HepG2 (cell line): Measurements from ENCODE around the gene PRR19.
"Not testable (repeated sequence)": the region's sequence is repeated elsewhere in the genome, so short reads cannot be mapped to it uniquely, and the experiment has no call there.

Experiments used
- BRCA1 ChIP-seq: sonication (generic); formaldehyde crosslinking; IDR thresholded peaks from 2 replicates; pipeline ENCODE4 v1.4.0; 2020; ENCODE audit warnings: missing genetic modification reagents
- CREM ChIP-seq, 2 experiments: sonication (generic) in 1 of 2; formaldehyde crosslinking in 1 of 2; IDR thresholded peaks; 2 replicates each; pipeline versions ENCODE4 v1.4.0 to v1.6.1; 2016 to 2020; ENCODE audit warnings: antibody characterized with exemption in 1 of 2, mild to moderate bottlenecking in 1 of 2, missing genetic modification reagents in 1 of 2
- MEIS2 ChIP-seq: sonication (generic); formaldehyde crosslinking; IDR thresholded peaks from 2 replicates; pipeline ENCODE4 v1.9.0; 2021; ENCODE audit warnings: mild to moderate bottlenecking, missing genetic modification reagents
- MXD4 ChIP-seq: IDR thresholded peaks from 2 replicates; pipeline ENCODE4 v1.6.1; 2016; ENCODE audit warnings: mild to moderate bottlenecking, missing biosample characterization, missing genetic modification reagents
- RAD21 ChIP-seq: fragments of 450-650 bp; formaldehyde crosslinking; IDR thresholded peaks from 2 replicates; pipeline ENCODE4 v1.5.0; 2020; ENCODE audit warnings: mild to moderate bottlenecking
- SP1 ChIP-seq, 2 experiments: fragments of 450-650 bp in 1 of 2; sonication (generic) in 1 of 2; formaldehyde crosslinking in 1 of 2; IDR thresholded peaks; 2 replicates each; pipeline versions ENCODE4 v1.4.0 to v1.6.1; 2016 to 2020; ENCODE audit warnings: missing genetic modification reagents in 1 of 2
- ZNF354B ChIP-seq: sonication (generic); formaldehyde crosslinking; IDR thresholded peaks from 2 replicates; pipeline ENCODE4 v1.8.0; 2022; ENCODE audit warnings: mild to moderate bottlenecking, missing genetic modification reagents
- TF ChIP-seq, protein P1 (sequence below): sonication (generic); formaldehyde crosslinking; IDR thresholded peaks from one replicate; pipeline ENCODE4 v1.5.1; 2020; ENCODE audit warnings: mild to moderate bottlenecking, missing genetic modification reagents; ENCODE audit errors: not compliant biosample characterization
- TF ChIP-seq, protein P2 (sequence below): sonication (generic); formaldehyde crosslinking; IDR thresholded peaks from 2 replicates; pipeline ENCODE4 v1.5.0; 2020; ENCODE audit warnings: mild to moderate bottlenecking, missing genetic modification reagents, moderate library complexity

DNA sequence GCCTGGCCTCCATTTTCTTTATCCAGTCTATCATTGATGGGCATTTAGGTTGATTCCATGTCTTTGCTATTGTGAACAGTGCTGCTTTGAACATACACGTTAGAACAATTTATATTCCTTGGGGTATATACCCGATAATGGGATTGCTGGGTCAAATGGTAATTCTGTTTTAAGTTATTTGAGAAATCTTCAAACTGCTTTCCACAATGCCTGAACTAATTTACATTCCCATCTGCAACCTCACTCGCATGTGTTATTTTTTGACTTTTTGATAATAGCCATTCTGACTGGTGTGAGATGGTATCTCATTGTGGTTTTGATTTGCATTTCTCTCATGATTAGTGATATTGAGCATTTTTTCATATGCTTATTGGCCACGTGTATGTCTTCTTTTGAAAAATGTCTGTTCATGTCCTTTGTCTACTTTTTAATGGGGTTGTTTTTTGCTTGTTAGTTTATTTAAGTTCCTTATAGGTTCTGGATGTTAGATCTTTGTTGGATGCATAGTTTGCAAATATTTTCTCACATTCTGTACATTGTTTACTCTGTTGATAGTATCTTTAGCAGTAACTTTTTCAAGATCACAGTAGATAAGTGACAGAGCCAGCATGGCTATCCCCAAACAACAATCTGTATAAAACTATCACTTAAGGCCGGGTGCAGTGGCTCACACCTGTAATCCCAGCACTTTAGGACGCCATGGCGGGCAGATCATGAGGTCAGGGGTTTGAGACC, 37.4 kb downstream of the PRR19 start:
- TF ChIP-seq, protein P1, sequence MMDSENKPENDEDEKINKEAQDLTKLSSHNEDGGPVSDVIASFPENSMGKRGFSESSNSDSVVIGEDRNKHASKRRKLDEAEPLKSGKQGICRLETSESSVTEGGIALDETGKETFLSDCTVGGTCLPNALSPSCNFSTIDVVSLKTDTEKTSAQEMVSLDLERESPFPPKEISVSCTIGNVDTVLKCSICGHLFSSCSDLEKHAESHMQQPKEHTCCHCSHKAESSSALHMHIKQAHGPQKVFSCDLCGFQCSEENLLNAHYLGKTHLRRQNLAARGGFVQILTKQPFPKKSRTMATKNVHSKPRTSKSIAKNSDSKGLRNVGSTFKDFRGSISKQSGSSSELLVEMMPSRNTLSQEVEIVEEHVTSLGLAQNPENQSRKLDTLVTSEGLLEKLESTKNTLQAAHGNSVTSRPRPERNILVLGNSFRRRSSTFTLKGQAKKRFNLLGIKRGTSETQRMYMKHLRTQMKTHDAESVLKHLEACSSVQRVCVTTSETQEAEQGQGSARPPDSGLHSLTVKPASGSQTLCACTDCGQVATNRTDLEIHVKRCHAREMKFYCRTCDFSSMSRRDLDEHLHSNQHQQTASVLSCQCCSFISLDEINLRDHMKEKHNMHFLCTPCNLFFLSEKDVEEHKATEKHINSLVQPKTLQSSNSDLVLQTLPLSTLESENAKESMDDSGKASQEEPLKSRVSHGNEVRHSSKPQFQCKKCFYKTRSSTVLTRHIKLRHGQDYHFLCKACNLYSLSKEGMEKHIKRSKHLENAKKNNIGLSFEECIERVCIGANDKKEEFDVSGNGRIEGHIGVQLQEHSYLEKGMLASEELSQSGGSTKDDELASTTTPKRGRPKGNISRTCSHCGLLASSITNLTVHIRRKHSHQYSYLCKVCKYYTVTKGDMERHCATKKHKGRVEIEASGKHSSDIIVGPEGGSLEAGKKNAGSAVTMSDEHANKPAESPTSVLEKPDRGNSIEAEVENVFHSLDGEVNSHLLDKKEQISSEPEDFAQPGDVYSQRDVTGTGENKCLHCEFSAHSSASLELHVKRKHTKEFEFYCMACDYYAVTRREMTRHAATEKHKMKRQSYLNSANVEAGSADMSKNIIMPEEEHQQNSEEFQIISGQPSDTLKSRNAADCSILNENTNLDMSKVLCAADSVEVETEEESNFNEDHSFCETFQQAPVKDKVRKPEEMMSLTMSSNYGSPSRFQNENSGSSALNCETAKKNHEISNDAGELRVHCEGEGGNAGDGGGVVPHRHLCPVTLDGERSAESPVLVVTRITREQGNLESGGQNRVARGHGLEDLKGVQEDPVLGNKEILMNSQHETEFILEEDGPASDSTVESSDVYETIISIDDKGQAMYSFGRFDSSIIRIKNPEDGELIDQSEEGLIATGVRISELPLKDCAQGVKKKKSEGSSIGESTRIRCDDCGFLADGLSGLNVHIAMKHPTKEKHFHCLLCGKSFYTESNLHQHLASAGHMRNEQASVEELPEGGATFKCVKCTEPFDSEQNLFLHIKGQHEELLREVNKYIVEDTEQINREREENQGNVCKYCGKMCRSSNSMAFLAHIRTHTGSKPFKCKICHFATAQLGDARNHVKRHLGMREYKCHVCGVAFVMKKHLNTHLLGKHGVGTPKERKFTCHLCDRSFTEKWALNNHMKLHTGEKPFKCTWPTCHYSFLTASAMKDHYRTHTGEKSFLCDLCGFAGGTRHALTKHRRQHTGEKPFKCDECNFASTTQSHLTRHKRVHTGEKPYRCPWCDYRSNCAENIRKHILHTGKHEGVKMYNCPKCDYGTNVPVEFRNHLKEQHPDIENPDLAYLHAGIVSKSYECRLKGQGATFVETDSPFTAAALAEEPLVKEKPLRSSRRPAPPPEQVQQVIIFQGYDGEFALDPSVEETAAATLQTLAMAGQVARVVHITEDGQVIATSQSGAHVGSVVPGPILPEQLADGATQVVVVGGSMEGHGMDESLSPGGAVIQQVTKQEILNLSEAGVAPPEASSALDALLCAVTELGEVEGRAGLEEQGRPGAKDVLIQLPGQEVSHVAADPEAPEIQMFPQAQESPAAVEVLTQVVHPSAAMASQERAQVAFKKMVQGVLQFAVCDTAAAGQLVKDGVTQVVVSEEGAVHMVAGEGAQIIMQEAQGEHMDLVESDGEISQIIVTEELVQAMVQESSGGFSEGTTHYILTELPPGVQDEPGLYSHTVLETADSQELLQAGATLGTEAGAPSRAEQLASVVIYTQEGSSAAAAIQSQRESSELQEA (CRISPR knock-in tag) = not testable (repeated sequence)
- TF ChIP-seq BRCA1 (CRISPR knock-in tag); ZNF354B; MEIS2 (CRISPR knock-in tag); MXD4 (CRISPR knock-in tag); CREM (IDR thresholded peaks at IDR 0.05); CREM (CRISPR knock-in tag; IDR thresholded peaks at IDR 0.05); RAD21 (CRISPR knock-in tag); SP1 (IDR thresholded peaks at IDR 0.05); SP1 (CRISPR knock-in tag; IDR thresholded peaks at IDR 0.05): not testable (repeated sequence)
- TF ChIP-seq, protein P2, sequence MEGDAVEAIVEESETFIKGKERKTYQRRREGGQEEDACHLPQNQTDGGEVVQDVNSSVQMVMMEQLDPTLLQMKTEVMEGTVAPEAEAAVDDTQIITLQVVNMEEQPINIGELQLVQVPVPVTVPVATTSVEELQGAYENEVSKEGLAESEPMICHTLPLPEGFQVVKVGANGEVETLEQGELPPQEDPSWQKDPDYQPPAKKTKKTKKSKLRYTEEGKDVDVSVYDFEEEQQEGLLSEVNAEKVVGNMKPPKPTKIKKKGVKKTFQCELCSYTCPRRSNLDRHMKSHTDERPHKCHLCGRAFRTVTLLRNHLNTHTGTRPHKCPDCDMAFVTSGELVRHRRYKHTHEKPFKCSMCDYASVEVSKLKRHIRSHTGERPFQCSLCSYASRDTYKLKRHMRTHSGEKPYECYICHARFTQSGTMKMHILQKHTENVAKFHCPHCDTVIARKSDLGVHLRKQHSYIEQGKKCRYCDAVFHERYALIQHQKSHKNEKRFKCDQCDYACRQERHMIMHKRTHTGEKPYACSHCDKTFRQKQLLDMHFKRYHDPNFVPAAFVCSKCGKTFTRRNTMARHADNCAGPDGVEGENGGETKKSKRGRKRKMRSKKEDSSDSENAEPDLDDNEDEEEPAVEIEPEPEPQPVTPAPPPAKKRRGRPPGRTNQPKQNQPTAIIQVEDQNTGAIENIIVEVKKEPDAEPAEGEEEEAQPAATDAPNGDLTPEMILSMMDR (CRISPR knock-in tag) = not testable (repeated sequence)
